BJ (cell line): ENCODE measurements around the gene PRSS22. TPM values are rescaled to one million over a fixed set of nuclear protein-coding genes. Genes with fewer than 3 reads are reported as not detected.
A peak's percentile ranks its signal among the peaks of the same experiment; 100 is the strongest.

Experiments used
- CTCF ChIA-PET: fragments of 350-600 bp; formaldehyde crosslinking; extraction: SDS; loops from one replicate; lab custom pipeline; 2021; ENCODE audit warnings: antibody characterized with exemption, inconsistent platforms; lab: Yijun Ruan, JAX
- POLR2A ChIA-PET: fragments of 300-600 bp; sonication (Branson Sonifier 250); formaldehyde crosslinking; extraction: SDS; loops from one replicate; lab custom pipeline; 2021; ENCODE audit warnings: antibody characterized with exemption; lab: Charles Lee
- DNase-seq: peaks from one replicate; pipeline ENCODE4 v3.0.0-alpha.2; 2011; ENCODE audit warnings: low read depth
- H3K27me3 ChIP-seq: 2 replicates; pipeline ENCODE4 v1.6.0; 2011; ENCODE audit warnings: low read length; ENCODE audit not compliant: control insufficient read depth, insufficient read depth
- H3K36me3 ChIP-seq: 2 replicates; pipeline ENCODE4 v1.5.1; 2011; ENCODE audit warnings: low read length; ENCODE audit not compliant: control insufficient read depth, insufficient read depth
- H3K4me3 ChIP-seq: 2 replicates; pipeline ENCODE4 v1.5.1; 2011; ENCODE audit warnings: low read depth, mild to moderate bottlenecking, control low read depth, low read length
- polyA plus RNA-seq: library from polyadenylated mRNA; depleted of rRNA; stranded (reverse); fragments of >200 nt; gene quantifications from 2 replicates; pipeline ENCODE4 v1.2.3, GENCODE V29; 2011
- TF ChIP-seq, protein P1 (sequence below): IDR thresholded peaks from 2 replicates; pipeline ENCODE4 v1.5.1; 2011; ENCODE audit warnings: low read depth, mild to moderate bottlenecking, control low read depth, inconsistent platforms, low read length, moderate library complexity; ENCODE audit not compliant: insufficient read depth

Gene PRSS22
- polyA plus RNA-seq, 1 experiment = not detected

DNA sequence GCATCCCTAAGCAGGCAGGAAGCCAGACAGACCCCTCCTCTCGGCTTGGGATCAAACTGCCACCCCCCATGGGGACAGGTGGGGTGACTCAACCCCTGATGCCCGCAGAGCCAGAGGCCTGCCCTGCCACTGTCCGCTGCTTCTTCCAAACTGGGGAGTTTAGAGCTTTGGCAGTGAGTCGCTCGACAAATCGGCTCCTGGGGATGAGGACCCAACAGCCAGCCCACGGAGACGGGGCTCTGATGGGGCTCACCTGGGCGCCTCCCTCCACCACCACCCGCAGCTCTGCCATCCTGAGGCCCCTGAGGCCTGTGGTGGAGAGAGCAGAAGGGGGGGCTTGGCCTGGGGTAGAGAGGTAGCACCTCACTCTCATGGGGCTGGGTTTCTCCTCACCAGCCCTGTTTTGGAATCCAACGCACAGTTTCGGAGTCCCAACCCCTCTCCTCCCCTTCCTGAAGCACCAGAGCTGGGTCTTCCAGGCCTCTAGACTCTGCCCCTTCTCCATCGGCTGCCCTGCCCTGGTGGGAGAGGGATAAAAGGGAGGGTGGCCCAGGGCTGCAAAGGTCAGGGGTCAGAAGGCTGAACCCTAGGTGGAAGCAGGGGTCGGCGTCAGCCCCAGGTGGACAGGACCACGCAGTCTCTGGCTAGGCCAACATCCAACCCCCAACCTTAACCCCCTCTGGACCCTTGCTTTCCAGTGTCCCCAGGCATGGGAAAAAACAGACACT is 5.8 kb downstream of the PRSS22 start:
- no peaks in the 10 kb centered on the region for H3K36me3 ChIP-seq
- H3K4me3 ChIP-seq = no peak overlapping the region
- ChIA-PET POLR2A (no interaction called here), CTCF (no interaction called here)
- peaks cover 14% of the 10 kb centered on the region for H3K27me3 ChIP-seq
- no peak for DNase-seq
- TF ChIP-seq, protein P1, sequence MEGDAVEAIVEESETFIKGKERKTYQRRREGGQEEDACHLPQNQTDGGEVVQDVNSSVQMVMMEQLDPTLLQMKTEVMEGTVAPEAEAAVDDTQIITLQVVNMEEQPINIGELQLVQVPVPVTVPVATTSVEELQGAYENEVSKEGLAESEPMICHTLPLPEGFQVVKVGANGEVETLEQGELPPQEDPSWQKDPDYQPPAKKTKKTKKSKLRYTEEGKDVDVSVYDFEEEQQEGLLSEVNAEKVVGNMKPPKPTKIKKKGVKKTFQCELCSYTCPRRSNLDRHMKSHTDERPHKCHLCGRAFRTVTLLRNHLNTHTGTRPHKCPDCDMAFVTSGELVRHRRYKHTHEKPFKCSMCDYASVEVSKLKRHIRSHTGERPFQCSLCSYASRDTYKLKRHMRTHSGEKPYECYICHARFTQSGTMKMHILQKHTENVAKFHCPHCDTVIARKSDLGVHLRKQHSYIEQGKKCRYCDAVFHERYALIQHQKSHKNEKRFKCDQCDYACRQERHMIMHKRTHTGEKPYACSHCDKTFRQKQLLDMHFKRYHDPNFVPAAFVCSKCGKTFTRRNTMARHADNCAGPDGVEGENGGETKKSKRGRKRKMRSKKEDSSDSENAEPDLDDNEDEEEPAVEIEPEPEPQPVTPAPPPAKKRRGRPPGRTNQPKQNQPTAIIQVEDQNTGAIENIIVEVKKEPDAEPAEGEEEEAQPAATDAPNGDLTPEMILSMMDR = no peak

DNA sequence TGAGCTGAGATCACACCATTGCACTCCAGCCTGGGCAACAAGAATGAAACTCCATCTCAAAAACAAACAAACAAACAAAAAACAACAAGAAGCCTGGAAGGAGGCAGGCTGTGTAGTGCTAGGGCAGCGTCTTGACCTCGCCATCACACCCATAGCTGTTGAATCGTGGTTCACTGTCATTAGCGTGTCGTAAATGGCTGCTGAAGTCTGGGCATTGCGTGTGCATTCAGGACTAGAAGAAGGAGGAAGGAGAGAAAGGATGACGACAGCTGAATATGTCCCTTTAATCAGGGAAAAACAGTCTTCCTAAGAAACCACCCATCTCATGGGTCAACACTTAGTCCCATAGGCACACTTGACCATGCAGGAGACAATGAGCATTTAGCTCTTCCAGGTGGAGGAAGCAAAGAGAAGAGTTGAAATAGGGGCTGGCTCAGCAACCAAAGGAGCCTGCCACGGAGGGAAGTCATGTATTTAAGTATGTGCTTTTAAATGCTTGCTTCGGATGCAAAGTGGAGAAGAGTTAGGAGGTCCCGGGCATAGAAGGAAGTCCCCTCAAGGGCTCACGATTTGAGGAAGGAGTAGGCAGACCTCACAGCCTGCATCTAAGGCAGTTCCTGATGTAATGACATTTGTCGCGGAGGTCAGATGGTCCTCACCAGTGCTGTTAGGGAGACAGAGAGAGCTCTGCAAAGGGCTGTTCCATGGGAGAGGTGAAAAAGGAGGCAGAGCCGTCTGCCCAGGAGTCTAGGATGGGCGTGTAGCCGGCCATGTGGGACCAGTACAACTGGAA is 8.8 kb downstream of the PRSS22 start:
- no peak for DNase-seq
- ChIA-PET POLR2A (no interaction called here), CTCF (interaction anchor here (0.7 to 3.1 kb wide), 5 partner anchors 10 to 121 kb away, joined by 3 to 16 read pairs (median 3); no protein-coding TSS in a partner anchor)

DNA sequence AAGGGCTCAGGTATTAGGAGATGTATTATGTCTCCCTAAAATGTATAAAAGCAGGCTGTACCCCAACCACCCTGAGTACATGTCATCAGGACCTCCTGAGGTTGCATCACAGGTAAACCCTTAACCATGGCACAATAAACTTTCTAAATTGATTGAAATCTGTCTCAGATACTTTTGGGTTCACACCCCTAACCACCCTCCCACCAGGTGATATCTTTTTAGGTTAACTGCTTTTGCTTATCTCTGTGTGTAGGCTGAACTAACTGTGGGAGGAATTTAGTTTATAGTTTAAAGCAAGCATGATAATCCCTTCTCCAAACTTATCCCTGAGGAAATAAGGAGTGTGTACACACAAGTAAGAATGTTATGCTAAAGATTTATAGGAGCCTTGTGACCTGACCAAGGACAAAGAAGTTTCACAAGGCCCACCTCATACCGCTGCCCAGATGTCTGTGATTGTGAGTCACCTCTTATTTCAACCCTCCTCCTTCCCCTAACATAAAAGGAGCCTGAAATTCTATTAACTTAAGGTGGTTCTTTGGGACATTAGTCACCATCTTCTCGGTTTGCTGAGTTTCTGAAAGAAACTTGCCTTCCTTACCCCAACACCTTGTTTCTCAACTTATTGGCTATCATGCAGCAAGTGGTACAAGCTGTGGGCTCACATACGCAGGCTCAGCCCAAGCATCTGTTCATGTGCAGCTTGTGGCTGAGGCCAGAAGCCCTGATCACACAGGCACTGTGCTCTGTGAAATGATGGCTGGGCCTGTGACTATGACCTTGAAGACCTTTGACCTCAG is 11.3 kb downstream of the PRSS22 start:
- ChIA-PET CTCF (interaction anchor here (3.9 kb wide), 1 partner anchor 22 kb away, joined by 21 read pairs; no protein-coding TSS in a partner anchor), POLR2A (no interaction called here)
- Histone ChIP-seq H3K36me3 (no peaks in the 10 kb centered on the region), H3K27me3 (peaks cover 24% of the 10 kb centered on the region), H3K4me3 (no peak overlapping the region)
- DNase-seq = peak; percentile 32
- TF ChIP-seq, protein P1 = no peak

More for the DNA sequence above, 8.8 kb downstream of the PRSS22 start:
- H3K36me3 ChIP-seq = no peaks in the 10 kb centered on the region
- TF ChIP-seq, protein P1 = no peak
- H3K4me3 ChIP-seq = no peak overlapping the region
- peaks cover 20% of the 10 kb centered on the region for H3K27me3 ChIP-seq

DNA sequence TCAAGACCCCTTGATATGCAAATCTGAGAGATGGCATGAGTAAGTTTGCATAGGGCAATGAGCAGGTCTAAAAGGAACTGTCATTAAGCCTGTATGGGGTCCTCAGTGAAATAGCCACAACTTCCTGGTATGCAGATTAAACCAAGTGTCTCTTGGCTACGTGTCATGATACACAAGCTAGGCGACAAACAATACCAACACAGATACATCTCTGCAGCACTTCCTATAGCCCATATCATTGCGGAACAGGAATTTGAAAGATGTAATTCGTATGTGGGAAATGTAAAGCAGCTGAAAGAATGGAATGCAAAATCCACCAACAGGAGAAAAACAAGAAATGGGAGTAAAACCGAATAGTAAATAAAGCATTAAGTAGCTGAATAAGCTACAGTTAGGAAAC is 12.9 kb downstream of the PRSS22 start:
- DNase-seq = no peak
- peaks cover 21% of the 10 kb centered on the region for H3K27me3 ChIP-seq
- CTCF ChIA-PET = interaction anchor here (0.9 to 3.9 kb wide), 4 partner anchors 9 to 25 kb away, joined by 4 to 21 read pairs (median 4); no protein-coding TSS in a partner anchor
- POLR2A ChIA-PET = no interaction called here
- H3K4me3 ChIP-seq = no peak overlapping the region
- H3K36me3 ChIP-seq = no peaks in the 10 kb centered on the region
- TF ChIP-seq, protein P1 = no peak
